GM23338 (cell line): ENCODE data around the gene LORICRIN.

Experiments
- CREB1 ChIP-seq: fragments of 250-450 bp; sonication (Bioruptor Pico); IDR thresholded peaks from 2 replicates; pipeline ENCODE4 v1.5.0; 2020; ENCODE audit warnings: low read depth, mild to moderate bottlenecking, moderate library complexity
- CTCF ChIP-seq, 2 experiments: fragments of 200-600 bp in 1 of 2; sonication (generic) in 1 of 2; conservative IDR thresholded peaks; 2 replicates each; pipeline versions ENCODE4 v1.5.1 to v1.6.1; 2016 to 2017; ENCODE audit warnings: antibody characterized with exemption in 2 of 2, low read depth in 2 of 2, mild to moderate bottlenecking in 2 of 2, moderate library complexity in 1 of 2
- ETS1 ChIP-seq: IDR thresholded peaks from 2 replicates; pipeline ENCODE4 v1.6.1; 2016; ENCODE audit warnings: antibody characterized with exemption
- EZH2 ChIP-seq: fragments of 200-600 bp; sonication (generic); IDR thresholded peaks from one replicate; pipeline ENCODE4 v1.8.0; 2017; ENCODE audit warnings: antibody characterized with exemption, mild to moderate bottlenecking, low read depth; ENCODE audit not compliant: unreplicated experiment
- EZH2phosphoT487 ChIP-seq: fragments of 200-600 bp; sonication (generic); IDR thresholded peaks from one replicate; pipeline ENCODE4 v1.8.1; 2018; ENCODE audit warnings: antibody characterized with exemption; ENCODE audit not compliant: unreplicated experiment
- JUNB ChIP-seq: IDR thresholded peaks from one replicate; pipeline ENCODE4 v1.6.1; 2016; ENCODE audit warnings: antibody characterized with exemption; ENCODE audit not compliant: unreplicated experiment
- NANOG ChIP-seq: IDR thresholded peaks from 2 replicates; pipeline ENCODE4 v1.6.1; 2016; ENCODE audit warnings: antibody characterized with exemption, borderline replicate concordance
- POLR2AphosphoS5 ChIP-seq: IDR thresholded peaks from 2 replicates; pipeline ENCODE4 v1.6.1; 2016; ENCODE audit warnings: antibody characterized with exemption, low read depth
- REST ChIP-seq: IDR thresholded peaks from one replicate; pipeline ENCODE4 v1.6.1; 2018; ENCODE audit warnings: antibody characterized with exemption; ENCODE audit not compliant: unreplicated experiment
- STAT1 ChIP-seq: IDR thresholded peaks from one replicate; pipeline ENCODE4 v1.6.1; 2016; ENCODE audit warnings: antibody characterized with exemption; ENCODE audit not compliant: unreplicated experiment
- ZNF114 ChIP-seq: fragments of 250-450 bp; sonication (Bioruptor Pico); IDR thresholded peaks from 2 replicates; pipeline ENCODE4 v1.5.0; 2020; ENCODE audit warnings: mild to moderate bottlenecking, moderate library complexity
- ZNF331 ChIP-seq: fragments of 250-450 bp; sonication (Bioruptor Pico); IDR thresholded peaks from 2 replicates; pipeline ENCODE4 v1.5.0; 2020; ENCODE audit warnings: low read depth, mild to moderate bottlenecking, moderate library complexity
- ZNF462 ChIP-seq: fragments of 250-450 bp; sonication (Bioruptor Pico); IDR thresholded peaks from 2 replicates; pipeline ENCODE4 v1.5.0; 2020; ENCODE audit warnings: mild to moderate bottlenecking, moderate library complexity

- TF ChIP-seq ZNF462 (CRISPR knock-in tag) (no peak), CTCF (conservative IDR thresholded peaks at IDR 0.05; ENCODE audit: low read depth in 2 of 2) (no peak), EZH2phosphoT487 (no peak), POLR2AphosphoS5 (no peak), CREB1 (no peak), ETS1 (no peak), EZH2 (no peak), REST (no peak), ZNF114 (CRISPR knock-in tag) (no peak), ZNF331 (CRISPR knock-in tag) (no peak), STAT1 (no peak), JUNB (no peak), NANOG (no peak)
Observed at GRCh38 chr1:153253076-153253475, 6.4 kb upstream of the LORICRIN start.
